PC-3 (cell line): Measurements from ENCODE around the gene PFKFB4. TPM values are rescaled to one million over a fixed set of nuclear protein-coding genes. Genes with fewer than 3 reads are reported as not detected.

Source experiments
- ATAC-seq: fragments of 200-7000 bp; cut with Tn5 transposase; 2 replicates; pipeline ENCODE4 v1.9.1; 2020; ENCODE audit warnings: mild to moderate bottlenecking, moderate library complexity
- BruUV-seq: library from RNA; stranded (reverse); fragments of 400-500 nt; replicated peaks from 2 replicates; lab custom pipeline; 2021; lab: Mats Ljungman, UMichigan
- CTCF ChIA-PET: fragments of 300-600 bp; sonication (Branson Sonifier 250); formaldehyde crosslinking; loops from one replicate; lab custom pipeline; 2022; ENCODE audit warnings: antibody characterized with exemption; lab: Charles Lee
- POLR2A ChIA-PET: fragments of 300-600 bp; sonication (Branson Sonifier 250); formaldehyde crosslinking; loops from one replicate; lab custom pipeline; 2022; ENCODE audit warnings: antibody characterized with exemption; ENCODE audit not compliant: unreplicated experiment; lab: Charles Lee
- DNase-seq: peaks from one replicate; pipeline ENCODE4 v3.0.0-alpha.2; 2015
- H2AFZ ChIP-seq: fragments of 300-600 bp; sonication (generic); 2 replicates; pipeline ENCODE4 v1.6.0; 2016; ENCODE audit warnings: antibody characterized with exemption, low read length
- H3F3A ChIP-seq: fragments of 300-600 bp; sonication (generic); one replicate; pipeline ENCODE4 v1.6.0; 2017; ENCODE audit warnings: antibody characterized with exemption, low read length, control low read depth, mild to moderate bottlenecking; ENCODE audit not compliant: unreplicated experiment
- H3K27ac ChIP-seq: fragments of 300-600 bp; sonication (generic); 2 replicates; pipeline ENCODE4 v1.5.1; 2016; ENCODE audit warnings: mild to moderate bottlenecking, low read length
- H3K27me3 ChIP-seq: fragments of 300-600 bp; sonication (generic); 2 replicates; pipeline ENCODE4 v1.6.1; 2016; ENCODE audit warnings: low read length, mixed read lengths
- H3K36me3 ChIP-seq: fragments of 300-600 bp; sonication (generic); 2 replicates; pipeline ENCODE4 v1.6.1; 2016; ENCODE audit warnings: low read depth, mixed run types, low read length, mixed read lengths
- H3K4me1 ChIP-seq: fragments of 300-600 bp; sonication (generic); 2 replicates; pipeline ENCODE4 v1.5.1; 2016; ENCODE audit warnings: low read length; ENCODE audit not compliant: insufficient read depth
- H3K4me2 ChIP-seq: fragments of 300-600 bp; sonication (generic); 2 replicates; pipeline ENCODE4 v1.6.0; 2016; ENCODE audit warnings: low read length
- H3K4me3 ChIP-seq: fragments of 300-600 bp; sonication (generic); 2 replicates; pipeline ENCODE4 v1.5.1; 2016; ENCODE audit warnings: mild to moderate bottlenecking, low read length, mixed read lengths
- H3K79me2 ChIP-seq: fragments of 300-600 bp; sonication (generic); 2 replicates; pipeline ENCODE4 v1.6.1; 2017; ENCODE audit warnings: low read length, mixed read lengths
- H3K9ac ChIP-seq: fragments of 300-600 bp; sonication (generic); 2 replicates; pipeline ENCODE4 v1.6.0; 2016; ENCODE audit warnings: mild to moderate bottlenecking, low read length
- H3K9me2 ChIP-seq: fragments of 300-600 bp; sonication (generic); replicated peaks from 2 replicates; pipeline ENCODE4 v1.6.1; 2016; ENCODE audit warnings: mixed run types, low read length, mixed read lengths
- H3K9me3 ChIP-seq: fragments of 300-600 bp; sonication (generic); 2 replicates; pipeline ENCODE4 v1.6.1; 2016; ENCODE audit warnings: low read length, mixed read lengths
- H4K20me1 ChIP-seq: fragments of 300-600 bp; sonication (generic); 2 replicates; pipeline ENCODE4 v1.6.1; 2016; ENCODE audit warnings: low read length, mixed read lengths
- CTCF ChIP-seq: fragments of 300-600 bp; sonication (generic); conservative IDR thresholded peaks from 2 replicates; pipeline ENCODE4 v1.5.1; 2017; ENCODE audit warnings: antibody characterized with exemption, low read depth, mild to moderate bottlenecking, low read length
- EZH2 ChIP-seq: fragments of 300-600 bp; sonication (generic); IDR thresholded peaks from one replicate; pipeline ENCODE4 v1.6.1; 2017; ENCODE audit warnings: antibody characterized with exemption, mild to moderate bottlenecking, low read length; ENCODE audit not compliant: unreplicated experiment
- EZH2phosphoT487 ChIP-seq: fragments of 300-600 bp; sonication (generic); IDR thresholded peaks from 2 replicates; pipeline ENCODE4 v1.6.1; 2018; ENCODE audit warnings: mild to moderate bottlenecking, antibody characterized with exemption, low read length, borderline replicate concordance
- intact Hi-C: fragments of 100-400 bp; cut with micrococcal nuclease; formaldehyde crosslinking; loops from 2 replicates; pipeline ENCODE4 v1.9.0; 2023
- total RNA-seq: library from RNA; depleted of rRNA; stranded (reverse); fragments of >200 nt; gene quantifications from 2 replicates; pipeline ENCODE4 v1.2.3, GENCODE V29; 2014

The PFKFB4 gene
- total RNA-seq, 1 experiment from 2014 or later = 33.5 TPM

GRCh38 chr3:48478626-48479555 lies 77.7 kb downstream of the PFKFB4 start:
- POLR2A ChIA-PET = no interaction called here
- no TSS peak for BruUV-seq

GRCh38 chr3:48477959-48478520 lies 78.6 kb downstream of the PFKFB4 start:
- ATAC-seq = no peak

More at GRCh38 chr3:48478626-48479555, 77.7 kb downstream of the PFKFB4 start:
- Histone ChIP-seq H3K27ac (no peak overlapping the region), H3K4me1 (no peaks in the 10 kb centered on the region), H3K9me3 (no peaks in the 10 kb centered on the region), H3K27me3 (no peaks in the 10 kb centered on the region), H3K4me3 (no peak overlapping the region), H3K4me2 (no peak overlapping the region), H2AFZ (no peak overlapping the region), H3K9ac (no peak overlapping the region), H4K20me1 (no peaks in the 10 kb centered on the region), H3F3A (no peaks in the 10 kb centered on the region), H3K36me3 (no peaks in the 10 kb centered on the region), H3K79me2 (no peaks in the 10 kb centered on the region), H3K9me2 (no peaks in the 10 kb centered on the region)
- CTCF ChIA-PET = no interaction called here
- ATAC-seq (no peak), DNase-seq (no peak)
- no peak for TF ChIP-seq EZH2phosphoT487
- no peak for TF ChIP-seq CTCF
- no peak for TF ChIP-seq EZH2
- intact Hi-C loops = no loop called here

More at GRCh38 chr3:48477959-48478520, 78.6 kb downstream of the PFKFB4 start:
- ChIA-PET CTCF (no interaction called here), POLR2A (no interaction called here)
- H3K27ac ChIP-seq = no peak overlapping the region
- peaks cover 6% of the 10 kb centered on the region for H3F3A ChIP-seq
- no peak for DNase-seq
- no peak overlapping the region for H2AFZ ChIP-seq
- no peaks in the 10 kb centered on the region for H3K27me3 ChIP-seq
- H3K9me2 ChIP-seq = no peaks in the 10 kb centered on the region
- no peak overlapping the region for H3K4me3 ChIP-seq
- H3K9ac ChIP-seq = no peak overlapping the region
- no peaks in the 10 kb centered on the region for H3K9me3 ChIP-seq
- no peaks in the 10 kb centered on the region for H3K79me2 ChIP-seq
- H3K36me3 ChIP-seq = no peaks in the 10 kb centered on the region
- H4K20me1 ChIP-seq = no peaks in the 10 kb centered on the region
- BruUV-seq = no TSS peak
- no peak overlapping the region for H3K4me2 ChIP-seq
- intact Hi-C loops = no loop called here
- H3K4me1 ChIP-seq = peaks cover 7% of the 10 kb centered on the region
- no peak for TF ChIP-seq EZH2
- TF ChIP-seq CTCF = no peak
- TF ChIP-seq EZH2phosphoT487 = no peak
